ENCODE results near the gene BEST2. TPM values are rescaled to one million over a fixed set of nuclear protein-coding genes. Genes with fewer than 3 reads are reported as not detected.
A peak's percentile ranks its signal among the peaks of the same experiment; 100 is the strongest.
"Not testable (repeated sequence)": the region's sequence is repeated elsewhere in the genome, so short reads cannot be mapped to it uniquely, and the experiment has no call there.

The BEST2 gene
- total RNA-seq = not detected

GRCh38 chr19:12751635-12752034, at the start of gene BEST2:
TSS of gene BEST2 (plus strand) at chr19:12751791. CDS start at chr19:12752593, 802 bp downstream.
- Mint-ChIP-seq H3K27me3 (peaks cover 9% of the 10 kb centered on the region), H3K36me3 (ENCODE audit: low read depth) (peaks cover 18% of the 10 kb centered on the region), H3K4me3 (no peak within 1 kb of the TSS), H3K4me1 (peaks cover 4% of the 10 kb centered on the region), H3K27ac (no peak within 1 kb of the TSS), H3K9me3 (peaks cover 9% of the 10 kb centered on the region)
- ChIA-PET POLR2A (interaction anchor here (1.3 kb wide), 1 partner anchor 18 kb away, joined by 3 read pairs; no protein-coding TSS in a partner anchor), CTCF (no interaction called here)
- DNase-seq = no peak

GRCh38 chr19:12703046-12703445, 48.5 kb upstream of the BEST2 start:
- Mint-ChIP-seq H3K4me1 (peaks cover 2% of the 10 kb centered on the region), H3K36me3 (ENCODE audit: low read depth) (peaks cover 52% of the 10 kb centered on the region), H3K4me3 (no peak overlapping the region), H3K27ac (no peak overlapping the region), H3K9me3 (no peaks in the 10 kb centered on the region), H3K27me3 (no peaks in the 10 kb centered on the region)
- DNase-seq = no peak
- CTCF ChIA-PET = no interaction called here
- POLR2A ChIA-PET = interaction anchor here (0.6 kb wide), 1 partner anchor 9 kb away, joined by 3 read pairs; no protein-coding TSS in a partner anchor

GRCh38 chr19:12705169-12705568, 46.4 kb upstream of the BEST2 start:
- Mint-ChIP-seq H3K36me3 (ENCODE audit: low read depth) (peaks cover 56% of the 10 kb centered on the region), H3K4me1 (no peaks in the 10 kb centered on the region), H3K27ac (no peak overlapping the region), H3K27me3 (no peaks in the 10 kb centered on the region), H3K4me3 (no peak overlapping the region), H3K9me3 (no peaks in the 10 kb centered on the region)
- no peak for DNase-seq
- POLR2A ChIA-PET = no interaction called here
- CTCF ChIA-PET = no interaction called here

- no peak overlapping the region for H3K27ac Mint-ChIP-seq
- H3K27me3 Mint-ChIP-seq = no peaks in the 10 kb centered on the region
- peaks cover 60% of the 10 kb centered on the region for H3K36me3 Mint-ChIP-seq (ENCODE audit: low read depth)
- POLR2A ChIA-PET = no interaction called here
- no peaks in the 10 kb centered on the region for H3K4me1 Mint-ChIP-seq
- H3K4me3 Mint-ChIP-seq = no peak overlapping the region
- no peaks in the 10 kb centered on the region for H3K9me3 Mint-ChIP-seq
- no peak for DNase-seq
- CTCF ChIA-PET = no interaction called here
Observed at GRCh38 chr19:12705654-12706331, 45.8 kb upstream of the BEST2 start.

- DNase-seq = no peak
- Mint-ChIP-seq H3K4me3 (no peak overlapping the region), H3K36me3 (ENCODE audit: low read depth) (peaks cover 60% of the 10 kb centered on the region), H3K4me1 (no peaks in the 10 kb centered on the region), H3K27me3 (no peaks in the 10 kb centered on the region), H3K27ac (no peak overlapping the region), H3K9me3 (no peaks in the 10 kb centered on the region)
- POLR2A ChIA-PET = interaction anchor here (1.3 kb wide), 1 partner anchor 10 kb away, joined by 4 read pairs; the partner anchor contains the start of gene FBXW9
- CTCF ChIA-PET = no interaction called here
Observed at GRCh38 chr19:12706332-12706718, 45.3 kb upstream of the BEST2 start.

GRCh38 chr19:12708641-12709040, 43.0 kb upstream of the BEST2 start:
- Mint-ChIP-seq H3K9me3 (no peaks in the 10 kb centered on the region), H3K4me3 (no peak overlapping the region), H3K27ac (no peak overlapping the region), H3K4me1 (no peaks in the 10 kb centered on the region), H3K27me3 (no peaks in the 10 kb centered on the region), H3K36me3 (ENCODE audit: low read depth) (peaks cover 57% of the 10 kb centered on the region)
- DNase-seq = no peak
- ChIA-PET CTCF (interaction anchor here (0.7 to 1.6 kb wide), 3 partner anchors 9 to 48 kb away, joined by 3 to 5 read pairs (median 3); partner anchors contain the start of gene TRIR), POLR2A (interaction anchor here (0.6 to 1.0 kb wide), 3 partner anchors 11 to 12 kb away, joined by 3 read pairs; partner anchors contain the start of gene FBXW9)

- no peaks in the 10 kb centered on the region for H3K9me3 Mint-ChIP-seq
- no peak for DNase-seq
- no peak overlapping the region for H3K4me3 Mint-ChIP-seq
- no peaks in the 10 kb centered on the region for H3K4me1 Mint-ChIP-seq
- ChIA-PET POLR2A (interaction anchor here (2.0 kb wide), 1 partner anchor 15 kb away, joined by 9 read pairs; the partner anchor contains the start of gene FBXW9), CTCF (interaction anchor here (0.6 kb wide), 1 partner anchor 1304 kb away, joined by 3 read pairs; no protein-coding TSS in a partner anchor)
- peaks cover 58% of the 10 kb centered on the region for H3K36me3 Mint-ChIP-seq (ENCODE audit: low read depth)
- no peak overlapping the region for H3K27ac Mint-ChIP-seq
- no peaks in the 10 kb centered on the region for H3K27me3 Mint-ChIP-seq
Observed at GRCh38 chr19:12711187-12711586, 40.4 kb upstream of the BEST2 start.

GRCh38 chr19:12712077-12712476, 39.5 kb upstream of the BEST2 start:
- H3K36me3 Mint-ChIP-seq (ENCODE audit: low read depth) = peaks cover 58% of the 10 kb centered on the region
- H3K27ac Mint-ChIP-seq, H3K9me3 Mint-ChIP-seq, H3K4me3 Mint-ChIP-seq, H3K27me3 Mint-ChIP-seq, POLR2A ChIA-PET, H3K4me1 Mint-ChIP-seq: not testable (repeated sequence)
- CTCF ChIA-PET = interaction anchor here (0.6 to 1.5 kb wide), 3 partner anchors 22 to 1305 kb away, joined by 3 read pairs; no protein-coding TSS in a partner anchor
- DNase-seq = peak; percentile 23

GRCh38 chr19:12713304-12713703, 38.3 kb upstream of the BEST2 start:
- POLR2A ChIA-PET, H3K27ac Mint-ChIP-seq, DNase-seq, H3K9me3 Mint-ChIP-seq, H3K4me1 Mint-ChIP-seq, H3K27me3 Mint-ChIP-seq, H3K4me3 Mint-ChIP-seq: not testable (repeated sequence)
- H3K36me3 Mint-ChIP-seq (ENCODE audit: low read depth) = peaks cover 58% of the 10 kb centered on the region
- CTCF ChIA-PET = interaction anchor here (1.0 to 2.7 kb wide), 3 partner anchors 21 to 47 kb away, joined by 3 to 11 read pairs (median 3); no protein-coding TSS in a partner anchor

- Mint-ChIP-seq H3K36me3 (ENCODE audit: low read depth) (peaks cover 57% of the 10 kb centered on the region), H3K27ac (no peak overlapping the region), H3K27me3 (no peaks in the 10 kb centered on the region), H3K9me3 (no peaks in the 10 kb centered on the region), H3K4me3 (no peak overlapping the region), H3K4me1 (peaks cover 20% of the 10 kb centered on the region)
- no peak for DNase-seq
- POLR2A ChIA-PET = interaction anchor here (0.9 kb wide), 1 partner anchor 42 kb away, joined by 3 read pairs; no protein-coding TSS in a partner anchor
- CTCF ChIA-PET = interaction anchor here (2.7 kb wide), 1 partner anchor 43 kb away, joined by 11 read pairs; no protein-coding TSS in a partner anchor
Observed at GRCh38 chr19:12715102-12715501, 36.5 kb upstream of the BEST2 start.

GRCh38 chr19:12715929-12716328, 35.7 kb upstream of the BEST2 start:
- POLR2A ChIA-PET = interaction anchor here (0.9 to 9.4 kb wide), 2 partner anchors 19 to 42 kb away, joined by 3 to 250 read pairs; partner anchors contain the start of genes GET3 and TRIR
- Mint-ChIP-seq H3K27ac (no peak overlapping the region), H3K9me3 (no peaks in the 10 kb centered on the region), H3K27me3 (no peaks in the 10 kb centered on the region), H3K4me3 (no peak overlapping the region), H3K36me3 (ENCODE audit: low read depth) (peaks cover 54% of the 10 kb centered on the region), H3K4me1 (peaks cover 27% of the 10 kb centered on the region)
- no peak for DNase-seq
- CTCF ChIA-PET = interaction anchor here (0.8 to 3.3 kb wide), 6 partner anchors 18 to 79 kb away, joined by 3 to 24 read pairs (median 7); partner anchors contain the start of gene TRIR

GRCh38 chr19:12720296-12720695, 31.3 kb upstream of the BEST2 start:
- no peak for DNase-seq
- Mint-ChIP-seq H3K4me1 (peaks cover 44% of the 10 kb centered on the region), H3K36me3 (ENCODE audit: low read depth) (peaks cover 34% of the 10 kb centered on the region), H3K27ac (peak overlapping the region; percentile 83), H3K9me3 (no peaks in the 10 kb centered on the region), H3K4me3 (peak overlapping the region; percentile 88), H3K27me3 (no peaks in the 10 kb centered on the region)
- CTCF ChIA-PET = interaction anchor here (1.7 to 7.0 kb wide), 2 partner anchors 13 to 39 kb away, joined by 3 to 53 read pairs; partner anchors contain the start of gene TRIR
- POLR2A ChIA-PET = interaction anchor here (1.0 to 9.4 kb wide), 6 partner anchors 12 to 170 kb away, joined by 3 to 250 read pairs (median 3); partner anchors contain the start of genes FBXW9, GCDH, GET3 and TRIR

Data from activated CD4-positive, alpha-beta memory T cell treated with anti-CD3 and anti-CD28 coated beads, Interleukin-2, amount 10 ng/mL, durations not matched to agents 7 days and 5 days (primary cell).